ENCODE results near the gene FAM177A1. TPM values are rescaled to one million over a fixed set of nuclear protein-coding genes. Genes with fewer than 3 reads are reported as not detected.
"Not testable (repeated sequence)": the region's sequence is repeated elsewhere in the genome, so short reads cannot be mapped to it uniquely, and the experiment has no call there.

The FAM177A1 gene
- total RNA-seq, 1 experiment from 2014 or later, result 46.2 TPM

- Histone ChIP-seq H3K79me2 (ENCODE audit: insufficient read depth, low read length) (no peaks in the 10 kb centered on the region), H3K4me1 (ENCODE audit: control insufficient read depth in 1 of 2, insufficient read depth in 2 of 2, low read length in 2 of 2) (no peaks in the 10 kb centered on the region), H3K27me3 (ENCODE audit: insufficient read depth, low read length) (no peaks in the 10 kb centered on the region), H3K36me3 (ENCODE audit: control insufficient read depth in 1 of 2, insufficient read depth in 2 of 2, low read length in 2 of 2) (peaks cover 2 to 4% of the 10 kb centered on the region in 2 experiments; a peak in 2 of 4 replicates), H3K9me2 (ENCODE audit: insufficient read depth) (no peaks in the 10 kb centered on the region), H3K27ac (ENCODE audit: low read depth, low read length) (no peak overlapping the region), H3K4me2 (ENCODE audit: low read length) (no peak overlapping the region), H4K20me1 (ENCODE audit: insufficient read depth) (no peaks in the 10 kb centered on the region), H3K4me3 (replicated peaks in 1 of 2; ENCODE audit: low read depth in 1 of 2, low read length in 2 of 2) (no peak overlapping the region), H3K9ac (ENCODE audit: low read length) (no peak overlapping the region), H3K9me3 (ENCODE audit: control insufficient read depth in 1 of 2, insufficient read depth in 1 of 2, low read depth in 1 of 2, low read length in 2 of 2) (no peaks in the 10 kb centered on the region), H2AFZ (ENCODE audit: low read depth, low read length, poor library complexity, severe bottlenecking) (no peak overlapping the region)
- intact Hi-C loops (cut with micrococcal nuclease), result no loop called here
- CTCF ChIA-PET, result no interaction called here
- RAD21 ChIA-PET (ENCODE audit: low non-redundant PET in 1 of 2, low total read pairs in 2 of 2, uncharacterized antibody in 2 of 2, unreplicated experiment in 2 of 2), result no interaction called here
- TF ChIP-seq POLR2AphosphoS5 (IDR thresholded peaks at IDR 0.05; ENCODE audit: low read depth, low read length), result no peak
- no TSS peak for BruUV-seq (replicated peaks)
- no peak for ATAC-seq
- no peak for DNase-seq (ENCODE audit: low read depth, low spot score)
- POLR2A ChIA-PET, result no interaction called here
Observed at GRCh38 chr14:35085441-35085840, 39.4 kb downstream of the FAM177A1 start.

GRCh38 chr14:35088514-35088913 is 42.4 kb downstream of the FAM177A1 start:
- no peak overlapping the region for H3K4me3 ChIP-seq (replicated peaks in 1 of 2; ENCODE audit: low read depth in 1 of 2, low read length in 2 of 2)
- no peak overlapping the region for H2AFZ ChIP-seq (ENCODE audit: low read depth, low read length, poor library complexity, severe bottlenecking)
- H3K9me3 ChIP-seq (ENCODE audit: control insufficient read depth in 1 of 2, insufficient read depth in 1 of 2, low read depth in 1 of 2, low read length in 2 of 2), result no peaks in the 10 kb centered on the region
- H4K20me1 ChIP-seq (ENCODE audit: insufficient read depth), result no peaks in the 10 kb centered on the region
- no peak for TF ChIP-seq ZFX (IDR thresholded peaks at IDR 0.05)
- no peak for TF ChIP-seq POLR2A (IDR thresholded peaks at IDR 0.05; ENCODE audit: borderline replicate concordance, extremely low read depth, insufficient read depth, insufficient read length)
- H3K9ac ChIP-seq (ENCODE audit: low read length), result no peak overlapping the region
- no peak overlapping the region for H3K27ac ChIP-seq (ENCODE audit: low read depth, low read length)
- intact Hi-C loops (cut with micrococcal nuclease), result no loop called here
- H3K79me2 ChIP-seq (ENCODE audit: insufficient read depth, low read length), result no peaks in the 10 kb centered on the region
- no peaks in the 10 kb centered on the region for H3K27me3 ChIP-seq (ENCODE audit: insufficient read depth, low read length)
- ChIA-PET RAD21 (ENCODE audit: low non-redundant PET in 1 of 2, low total read pairs in 2 of 2, uncharacterized antibody in 2 of 2, unreplicated experiment in 2 of 2) (no interaction called here), POLR2A (no interaction called here), CTCF (no interaction called here)
- no peak for ATAC-seq
- no peak for DNase-seq (ENCODE audit: low read depth, low spot score)
- H3K4me2 ChIP-seq (ENCODE audit: low read length), result no peak overlapping the region
- no peaks in the 10 kb centered on the region for H3K9me2 ChIP-seq (ENCODE audit: insufficient read depth)
- no TSS peak for BruUV-seq (replicated peaks)
- peaks cover 0 to 2% of the 10 kb centered on the region in 2 experiments; a peak in 1 of 4 replicates for H3K36me3 ChIP-seq (ENCODE audit: control insufficient read depth in 1 of 2, insufficient read depth in 2 of 2, low read length in 2 of 2)
- no peaks in the 10 kb centered on the region for H3K4me1 ChIP-seq (ENCODE audit: control insufficient read depth in 1 of 2, insufficient read depth in 2 of 2, low read length in 2 of 2)

GRCh38 chr14:35094645-35095044 is 48.6 kb downstream of the FAM177A1 start:
- H3K9me2 ChIP-seq (ENCODE audit: insufficient read depth); RAD21 ChIA-PET (ENCODE audit: low non-redundant PET in 1 of 2, low total read pairs in 2 of 2, uncharacterized antibody in 2 of 2, unreplicated experiment in 2 of 2); DNase-seq (ENCODE audit: low read depth, low spot score); H3K27me3 ChIP-seq (ENCODE audit: insufficient read depth, low read length); H4K20me1 ChIP-seq (ENCODE audit: insufficient read depth); H3K4me1 ChIP-seq (ENCODE audit: control insufficient read depth in 1 of 2, insufficient read depth in 2 of 2, low read length in 2 of 2); H3K27ac ChIP-seq (ENCODE audit: low read depth, low read length); H3K36me3 ChIP-seq (ENCODE audit: control insufficient read depth in 1 of 2, insufficient read depth in 2 of 2, low read length in 2 of 2); H3K9me3 ChIP-seq (ENCODE audit: control insufficient read depth in 1 of 2, insufficient read depth in 1 of 2, low read depth in 1 of 2, low read length in 2 of 2); ATAC-seq; H3K4me3 ChIP-seq (replicated peaks in 1 of 2; ENCODE audit: low read depth in 1 of 2, low read length in 2 of 2); intact Hi-C loops (cut with micrococcal nuclease); POLR2A ChIA-PET; H2AFZ ChIP-seq (ENCODE audit: low read depth, low read length, poor library complexity, severe bottlenecking); H3K9ac ChIP-seq (ENCODE audit: low read length); CTCF ChIA-PET; H3K79me2 ChIP-seq (ENCODE audit: insufficient read depth, low read length); BruUV-seq (replicated peaks); H3K4me2 ChIP-seq (ENCODE audit: low read length): not testable (repeated sequence)
